ENCODE measurements around the gene NEUROG2. TPM values are rescaled to one million over a fixed set of nuclear protein-coding genes. Genes with fewer than 3 reads are reported as not detected.
"Not testable (repeated sequence)": the region's sequence is repeated elsewhere in the genome, so short reads cannot be mapped to it uniquely, and the experiment has no call there.

NEUROG2 gene
- total RNA-seq, 3 donors from 2014 or later: not detected

DNA sequence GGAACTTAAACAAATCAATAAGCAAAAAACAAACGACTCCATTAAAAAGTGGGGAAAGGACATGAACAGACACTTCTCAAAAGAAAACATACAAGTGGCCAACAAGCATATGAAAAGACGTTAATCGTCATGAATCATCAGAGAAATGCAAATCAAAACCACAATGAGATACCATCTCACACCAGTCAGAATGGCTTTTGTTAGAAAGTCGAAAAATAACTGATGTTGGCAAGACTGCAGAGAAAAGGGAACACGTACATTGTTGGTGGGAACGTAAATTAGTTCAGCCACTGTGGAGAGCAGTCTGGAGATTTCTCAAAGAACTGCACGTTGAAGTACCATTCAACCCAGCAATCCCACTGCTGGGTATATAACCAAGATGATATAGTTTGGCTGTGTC, 23.7 kb downstream of the NEUROG2 start:
- TF ChIP-seq, protein P1, sequence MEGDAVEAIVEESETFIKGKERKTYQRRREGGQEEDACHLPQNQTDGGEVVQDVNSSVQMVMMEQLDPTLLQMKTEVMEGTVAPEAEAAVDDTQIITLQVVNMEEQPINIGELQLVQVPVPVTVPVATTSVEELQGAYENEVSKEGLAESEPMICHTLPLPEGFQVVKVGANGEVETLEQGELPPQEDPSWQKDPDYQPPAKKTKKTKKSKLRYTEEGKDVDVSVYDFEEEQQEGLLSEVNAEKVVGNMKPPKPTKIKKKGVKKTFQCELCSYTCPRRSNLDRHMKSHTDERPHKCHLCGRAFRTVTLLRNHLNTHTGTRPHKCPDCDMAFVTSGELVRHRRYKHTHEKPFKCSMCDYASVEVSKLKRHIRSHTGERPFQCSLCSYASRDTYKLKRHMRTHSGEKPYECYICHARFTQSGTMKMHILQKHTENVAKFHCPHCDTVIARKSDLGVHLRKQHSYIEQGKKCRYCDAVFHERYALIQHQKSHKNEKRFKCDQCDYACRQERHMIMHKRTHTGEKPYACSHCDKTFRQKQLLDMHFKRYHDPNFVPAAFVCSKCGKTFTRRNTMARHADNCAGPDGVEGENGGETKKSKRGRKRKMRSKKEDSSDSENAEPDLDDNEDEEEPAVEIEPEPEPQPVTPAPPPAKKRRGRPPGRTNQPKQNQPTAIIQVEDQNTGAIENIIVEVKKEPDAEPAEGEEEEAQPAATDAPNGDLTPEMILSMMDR (IDR thresholded peaks at IDR 0.05): no peak
- intact Hi-C loops (cut with DNase I, micrococcal nuclease): no loop called here
- ATAC-seq: no peak

DNA sequence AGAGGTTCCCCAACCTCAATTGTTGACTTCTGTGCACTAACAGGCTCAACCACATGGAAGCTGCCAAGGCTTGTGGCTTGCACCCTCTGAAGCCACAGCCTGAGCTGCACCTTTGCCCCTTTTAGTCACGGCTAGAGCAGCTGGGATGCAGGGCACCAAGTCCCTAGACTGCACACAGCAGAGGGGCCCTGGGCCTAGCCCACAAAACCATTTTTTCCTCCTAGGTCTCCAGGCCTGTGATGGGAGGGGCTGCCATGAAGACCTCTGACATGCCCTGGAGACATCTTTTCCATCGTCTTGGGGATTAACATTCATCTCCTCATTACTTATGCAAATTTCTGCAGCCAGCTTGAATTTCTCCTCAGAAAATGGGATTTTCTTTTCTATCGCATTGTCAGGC, 25.2 kb downstream of the NEUROG2 start:
- H3K4me3 ChIP-seq; H3K9me3 ChIP-seq; DNase-seq; ATAC-seq; H3K4me1 ChIP-seq (ENCODE audit: low read depth); H3K36me3 ChIP-seq (ENCODE audit: low read depth); intact Hi-C loops (cut with DNase I, micrococcal nuclease): not testable (repeated sequence)

More for the DNA sequence above, 23.7 kb downstream of the NEUROG2 start:
- no peak for DNase-seq
- Histone ChIP-seq H3K4me3 (no peak overlapping the region), H3K36me3 (ENCODE audit: low read depth) (no peaks in the 10 kb centered on the region), H3K9me3 (no peaks in the 10 kb centered on the region), H3K4me1 (ENCODE audit: low read depth) (no peaks in the 10 kb centered on the region)

DNA sequence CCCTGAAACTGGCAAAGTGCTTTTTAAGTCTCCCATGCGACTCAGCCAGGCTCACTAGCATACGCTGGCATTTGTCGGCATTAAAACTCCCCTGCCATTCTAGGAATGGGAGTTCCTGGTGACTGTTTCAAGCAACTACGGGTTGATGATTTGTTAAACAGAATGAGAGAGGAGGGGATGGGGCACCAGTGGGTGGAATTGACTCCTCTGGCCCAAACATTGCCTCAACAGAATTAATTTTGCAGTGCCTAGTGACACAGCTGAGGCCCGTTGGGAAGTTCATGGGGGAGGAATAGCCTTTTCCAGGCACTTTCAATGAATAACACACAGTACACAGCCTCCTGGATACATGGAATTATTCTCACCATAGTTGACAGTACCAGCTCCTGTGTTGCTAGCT, 30.1 kb downstream of the NEUROG2 start:
- H3K36me3 ChIP-seq (ENCODE audit: low read depth): no peaks in the 10 kb centered on the region
- no peak for DNase-seq
- no peaks in the 10 kb centered on the region for H3K4me1 ChIP-seq (ENCODE audit: low read depth)
- TF ChIP-seq, protein P1 (IDR thresholded peaks at IDR 0.05): no peak
- no peak overlapping the region for H3K4me3 ChIP-seq
- no peaks in the 10 kb centered on the region for H3K9me3 ChIP-seq
- ATAC-seq: no peak
- intact Hi-C loops (cut with DNase I, micrococcal nuclease): no loop called here

DNA sequence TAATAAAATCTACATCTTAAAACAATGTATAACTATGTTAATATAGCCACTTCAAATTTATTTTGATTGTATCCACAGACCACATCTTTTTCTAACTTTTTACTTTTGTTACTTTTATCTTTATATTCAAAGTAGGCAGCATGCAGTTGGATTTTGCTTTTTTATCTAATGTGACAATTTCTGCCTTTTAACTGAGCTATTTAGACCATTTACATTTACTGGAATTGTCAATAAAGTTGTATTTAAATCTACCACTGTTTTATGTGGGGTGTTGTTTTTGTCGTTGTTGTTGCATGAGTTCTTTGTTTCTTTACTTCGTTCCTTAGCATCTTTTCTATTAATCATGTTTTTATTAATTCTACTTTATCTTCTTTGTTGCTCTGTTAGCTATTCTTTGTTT, 42.0 kb downstream of the NEUROG2 start:
- no peaks in the 10 kb centered on the region for H3K4me1 ChIP-seq (ENCODE audit: low read depth)
- intact Hi-C loops (cut with DNase I, micrococcal nuclease): no loop called here
- H3K36me3 ChIP-seq (ENCODE audit: low read depth): no peaks in the 10 kb centered on the region
- TF ChIP-seq, protein P1 (IDR thresholded peaks at IDR 0.05): no peak
- no peak overlapping the region for H3K4me3 ChIP-seq
- H3K9me3 ChIP-seq: no peaks in the 10 kb centered on the region
- no peak for DNase-seq
- no peak for ATAC-seq

DNA sequence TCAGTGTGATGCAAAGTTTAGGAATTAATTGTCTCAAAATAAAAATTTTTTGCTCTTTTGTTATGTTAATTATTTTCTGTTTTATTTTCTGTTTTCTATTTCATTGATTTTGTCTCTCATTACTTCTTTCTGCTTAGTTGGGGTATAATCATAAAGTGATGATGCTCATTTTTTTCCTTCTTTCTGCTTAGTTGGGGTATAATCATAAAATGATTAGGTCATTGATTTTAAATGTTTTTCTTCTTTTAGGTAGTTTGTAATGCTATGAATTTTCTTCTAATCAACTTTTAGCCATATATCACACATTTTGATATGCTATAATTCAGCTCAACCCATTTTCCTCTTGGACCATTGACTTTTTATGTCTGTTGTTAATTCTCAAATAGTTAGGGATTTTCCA, 43.7 kb downstream of the NEUROG2 start:
- no peaks in the 10 kb centered on the region for H3K36me3 ChIP-seq (ENCODE audit: low read depth)
- TF ChIP-seq, protein P1 (IDR thresholded peaks at IDR 0.05): no peak
- no peak for DNase-seq
- no peak for ATAC-seq
- H3K4me3 ChIP-seq: no peak overlapping the region
- intact Hi-C loops (cut with DNase I, micrococcal nuclease): no loop called here
- H3K4me1 ChIP-seq (ENCODE audit: low read depth): no peaks in the 10 kb centered on the region
- no peaks in the 10 kb centered on the region for H3K9me3 ChIP-seq

Other genes with a start within 250 kb of the NEUROG2 start
- gene TIFA, start 230.3 kb downstream of the NEUROG2 start, total RNA-seq: 1 to 10 TPM; 6.3 to 8.2 (median 6.7) TPM
- gene ALPK1, start 218.8 kb downstream of the NEUROG2 start, total RNA-seq: 10 to 100 TPM; 23.1 to 39.8 (median 31.0) TPM
- gene ZGRF1, start 120.7 kb upstream of the NEUROG2 start, total RNA-seq: 1 to 10 TPM; 2.6 to 6.8 (median 3.7) TPM
- gene LARP7, start 121.0 kb upstream of the NEUROG2 start, total RNA-seq: 10 to 100 TPM; 37.7 to 46.5 (median 38.5) TPM